Endothelial cell (in vitro differentiated cells): Measurements from ENCODE around the gene PLCB2. TPM values are rescaled to one million over a fixed set of nuclear protein-coding genes. Genes with fewer than 3 reads are reported as not detected.
A peak's percentile ranks its signal among the peaks of the same experiment; 100 is the strongest.

Source experiments
- DNase-seq: peaks from one replicate; pipeline ENCODE4 v3.0.0; 2021; ENCODE audit warnings: low spot score
- H3K27ac Mint-ChIP-seq: one replicate; pipeline ENCODE4 v1.8.0; 2021; ENCODE audit warnings: mixed read lengths, inconsistent platforms; ENCODE audit not compliant: unreplicated experiment
- H3K27me3 Mint-ChIP-seq: one replicate; pipeline ENCODE4 v1.8.0; 2021; ENCODE audit warnings: mild to moderate bottlenecking, moderate library complexity, mixed read lengths, inconsistent platforms; ENCODE audit not compliant: unreplicated experiment
- H3K36me3 Mint-ChIP-seq: one replicate; pipeline ENCODE4 v1.8.0; 2021; ENCODE audit warnings: mild to moderate bottlenecking, low read depth, mixed read lengths, inconsistent platforms; ENCODE audit not compliant: unreplicated experiment
- H3K4me1 Mint-ChIP-seq: one replicate; pipeline ENCODE4 v1.8.0; 2021; ENCODE audit warnings: mild to moderate bottlenecking, mixed read lengths, inconsistent platforms; ENCODE audit not compliant: unreplicated experiment
- H3K4me3 Mint-ChIP-seq: one replicate; pipeline ENCODE4 v1.8.0; 2021; ENCODE audit warnings: mild to moderate bottlenecking, mixed read lengths, inconsistent platforms; ENCODE audit not compliant: unreplicated experiment
- H3K9me3 Mint-ChIP-seq: one replicate; pipeline ENCODE4 v1.8.0; 2021; ENCODE audit warnings: mixed read lengths, inconsistent platforms; ENCODE audit not compliant: unreplicated experiment
- total RNA-seq: library from RNA; stranded (reverse); fragmentation: NEBNext Ultra II Directional; extraction: Animal tissue kit (Norgen Biotek cat#: 25700); gene quantifications from one replicate; pipeline ENCODE4 v1.2.1, GENCODE V29; 2021; ENCODE audit not compliant: unreplicated experiment
- TF ChIP-seq, protein P1 (sequence below): fragments of 200-600 bp; sonication (generic); IDR thresholded peaks from one replicate; pipeline ENCODE4 v1.5.0; 2021; ENCODE audit warnings: antibody characterized with exemption; ENCODE audit not compliant: unreplicated experiment

Gene PLCB2
- total RNA-seq, 1 donor from 2014 or later: 71.3 TPM

DNA sequence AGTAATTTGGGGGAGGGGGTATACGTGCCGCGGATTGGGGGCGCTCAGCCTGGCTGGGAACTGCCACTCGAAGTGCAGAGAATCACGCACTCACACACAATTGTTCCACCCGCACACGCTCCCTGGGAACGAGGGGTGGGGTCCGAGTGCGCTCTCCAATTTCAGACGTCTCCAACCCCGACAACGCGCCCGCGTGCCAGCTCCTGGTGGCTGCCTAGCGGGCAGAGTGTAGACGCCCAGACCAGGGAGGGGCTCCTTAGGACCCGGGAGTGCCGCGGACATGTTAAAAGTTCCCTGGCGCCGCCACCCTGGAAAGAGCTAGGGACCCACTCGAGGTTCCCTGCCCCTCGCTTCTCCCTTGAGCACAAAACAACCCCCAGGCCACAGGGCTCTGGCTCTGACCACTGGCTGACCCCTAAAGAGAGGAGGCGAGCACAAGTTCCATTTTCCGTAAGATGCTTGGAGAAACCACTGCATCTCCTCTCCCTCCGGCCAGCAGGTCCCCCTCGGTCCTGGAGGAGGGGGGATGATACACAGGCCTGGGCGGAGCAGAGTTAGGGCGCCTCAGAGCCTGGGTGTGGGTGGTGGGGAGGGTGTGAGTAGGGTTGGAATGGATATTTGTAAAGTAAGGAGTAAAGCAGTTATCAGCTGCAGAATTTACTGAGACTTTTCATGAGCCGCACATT is 24.0 kb downstream of the PLCB2 start:
- H3K4me1 Mint-ChIP-seq: peaks cover 13% of the 10 kb centered on the region
- H3K27ac Mint-ChIP-seq: peak overlapping the region; percentile 24
- H3K9me3 Mint-ChIP-seq: no peaks in the 10 kb centered on the region
- TF ChIP-seq, protein P1, sequence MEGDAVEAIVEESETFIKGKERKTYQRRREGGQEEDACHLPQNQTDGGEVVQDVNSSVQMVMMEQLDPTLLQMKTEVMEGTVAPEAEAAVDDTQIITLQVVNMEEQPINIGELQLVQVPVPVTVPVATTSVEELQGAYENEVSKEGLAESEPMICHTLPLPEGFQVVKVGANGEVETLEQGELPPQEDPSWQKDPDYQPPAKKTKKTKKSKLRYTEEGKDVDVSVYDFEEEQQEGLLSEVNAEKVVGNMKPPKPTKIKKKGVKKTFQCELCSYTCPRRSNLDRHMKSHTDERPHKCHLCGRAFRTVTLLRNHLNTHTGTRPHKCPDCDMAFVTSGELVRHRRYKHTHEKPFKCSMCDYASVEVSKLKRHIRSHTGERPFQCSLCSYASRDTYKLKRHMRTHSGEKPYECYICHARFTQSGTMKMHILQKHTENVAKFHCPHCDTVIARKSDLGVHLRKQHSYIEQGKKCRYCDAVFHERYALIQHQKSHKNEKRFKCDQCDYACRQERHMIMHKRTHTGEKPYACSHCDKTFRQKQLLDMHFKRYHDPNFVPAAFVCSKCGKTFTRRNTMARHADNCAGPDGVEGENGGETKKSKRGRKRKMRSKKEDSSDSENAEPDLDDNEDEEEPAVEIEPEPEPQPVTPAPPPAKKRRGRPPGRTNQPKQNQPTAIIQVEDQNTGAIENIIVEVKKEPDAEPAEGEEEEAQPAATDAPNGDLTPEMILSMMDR: no peak
- no peak overlapping the region for H3K4me3 Mint-ChIP-seq
- no peak for DNase-seq
- H3K27me3 Mint-ChIP-seq: peaks cover 33% of the 10 kb centered on the region
- H3K36me3 Mint-ChIP-seq: peaks cover 7% of the 10 kb centered on the region

DNA sequence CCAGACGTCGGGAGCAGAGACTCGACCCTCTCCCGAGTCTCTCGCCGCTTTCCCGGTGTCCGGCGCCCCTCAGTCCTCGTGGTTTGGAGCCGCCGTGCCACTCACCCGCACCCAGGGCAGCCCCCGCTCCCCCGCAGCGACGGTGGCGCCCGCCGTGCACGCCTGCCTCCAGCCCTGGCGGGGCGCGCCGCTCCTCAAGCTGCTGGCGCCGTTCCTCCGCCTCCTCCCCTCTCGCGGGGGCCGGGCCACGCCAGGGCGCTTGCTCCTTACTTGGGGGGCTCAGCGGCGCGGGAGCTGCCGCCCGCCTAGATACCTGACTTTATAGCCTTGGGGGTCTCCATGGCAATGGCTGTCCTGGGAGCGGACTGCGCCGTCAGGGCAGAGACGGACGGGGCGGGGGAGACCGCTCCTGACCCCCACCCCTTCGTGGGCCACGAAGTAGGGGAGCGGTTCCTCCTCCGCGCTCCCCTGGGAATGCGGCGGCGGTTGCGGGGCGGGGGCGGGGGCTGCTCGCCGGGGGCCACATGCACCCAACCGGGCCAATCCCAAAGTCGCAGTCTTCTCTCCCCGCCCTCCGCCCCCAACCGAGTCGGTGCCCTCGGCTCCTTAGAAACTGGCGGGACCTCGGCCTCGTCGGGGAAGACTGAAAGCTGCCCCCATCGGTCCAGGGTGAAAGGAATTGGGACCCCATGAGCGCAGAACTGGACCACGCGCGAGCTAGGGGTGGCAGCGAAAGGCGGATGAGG is 24.7 kb downstream of the PLCB2 start, which contains the start of gene ANKRD63:
TSS of gene ANKRD63 (minus strand) at position 196 of the 746 bp plus-strand sequence. CDS start 478 bp downstream, outside the sequence.
- peaks cover 7% of the 10 kb centered on the region for H3K36me3 Mint-ChIP-seq
- no peaks in the 10 kb centered on the region for H3K9me3 Mint-ChIP-seq
- no peak for DNase-seq
- peaks cover 20% of the 10 kb centered on the region for H3K4me1 Mint-ChIP-seq
- no peak within 1 kb of the TSS for H3K4me3 Mint-ChIP-seq
- TF ChIP-seq, protein P1: no peak
- peaks cover 33% of the 10 kb centered on the region for H3K27me3 Mint-ChIP-seq
- H3K27ac Mint-ChIP-seq: no peak within 1 kb of the TSS

DNA sequence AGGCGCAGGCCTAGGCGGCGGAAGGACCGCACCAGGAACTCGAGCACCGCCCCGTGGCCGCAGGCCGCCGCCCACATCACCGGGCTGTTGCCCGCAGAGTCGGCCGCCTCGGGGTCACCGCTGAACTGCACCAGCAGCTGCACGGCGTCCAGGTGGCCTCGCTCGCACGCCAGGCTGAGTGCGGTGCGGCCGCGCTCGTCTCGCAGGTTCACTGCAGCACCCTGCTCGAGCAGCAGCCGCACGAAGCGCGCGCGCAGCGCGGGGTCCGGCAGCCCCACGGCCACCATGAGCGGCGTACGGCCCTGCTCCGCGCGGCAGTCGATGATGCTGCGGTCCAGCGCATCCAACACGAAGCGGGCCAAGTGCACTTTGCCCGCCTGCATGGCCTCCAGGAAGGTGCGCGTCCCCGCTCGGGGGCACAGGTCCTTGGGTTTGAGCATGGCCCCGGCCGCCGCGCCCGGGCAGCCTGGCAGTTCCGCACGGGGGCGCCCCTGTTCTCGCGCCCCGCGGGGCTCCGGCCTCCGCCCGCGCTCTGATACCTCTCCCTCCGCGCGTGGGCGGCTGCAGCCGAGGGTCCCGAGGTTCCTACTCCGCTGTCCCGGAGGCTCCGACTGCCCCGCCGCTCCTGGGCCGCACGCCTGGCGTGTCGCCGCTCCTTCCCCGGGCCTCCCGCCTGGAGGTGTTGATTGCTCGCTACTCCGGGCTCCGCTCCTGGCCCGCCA is 25.4 kb downstream of the PLCB2 start:
- Mint-ChIP-seq H3K4me3 (no peak overlapping the region), H3K9me3 (no peaks in the 10 kb centered on the region), H3K27ac (no peak overlapping the region), H3K36me3 (peaks cover 6% of the 10 kb centered on the region), H3K27me3 (peaks cover 33% of the 10 kb centered on the region), H3K4me1 (peaks cover 28% of the 10 kb centered on the region)
- peak; percentile 51 for DNase-seq
- TF ChIP-seq, protein P1: no peak

DNA sequence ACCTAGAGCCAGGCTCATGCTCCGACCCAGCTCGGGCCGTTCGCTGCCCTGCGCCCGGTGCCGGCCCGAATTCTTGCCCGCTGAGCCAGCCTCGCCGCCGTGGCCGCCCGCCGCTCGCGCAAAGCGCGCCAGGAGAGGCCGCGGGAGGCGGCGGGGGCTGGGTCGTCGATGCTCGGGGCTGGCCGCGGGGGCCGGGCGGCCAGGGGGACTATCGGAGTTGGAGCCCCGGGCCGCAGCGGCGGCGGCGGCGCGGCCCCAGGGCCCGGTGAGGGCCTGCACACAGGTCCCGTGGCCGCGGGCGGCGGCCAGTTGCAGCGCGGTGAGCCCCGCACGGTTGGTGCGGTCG is 26.0 kb downstream of the PLCB2 start:
- Mint-ChIP-seq H3K36me3 (peaks cover 5% of the 10 kb centered on the region), H3K4me1 (peaks cover 33% of the 10 kb centered on the region), H3K9me3 (no peaks in the 10 kb centered on the region), H3K27me3 (peaks cover 33% of the 10 kb centered on the region), H3K27ac (no peak overlapping the region), H3K4me3 (no peak overlapping the region)
- no peak for DNase-seq
- TF ChIP-seq, protein P1: no peak
